Measurements from ENCODE around the gene CAPS. TPM values are rescaled to one million over a fixed set of nuclear protein-coding genes. Genes with fewer than 3 reads are reported as not detected.
"Not testable (repeated sequence)": the region's sequence is repeated elsewhere in the genome, so short reads cannot be mapped to it uniquely, and the experiment has no call there.

The CAPS gene
- polyA plus RNA-seq (ENCODE audit: insufficient read length in 3 of 3): 10 to 100 TPM; 38.8 to 51.9 (median 45.3) TPM
- long read RNA-seq, donor 1, transcript CAPS-203 (5 exons, 3,750 nt): major isoform, 27 of 34 reads
- long read RNA-seq, donor 1, partial matches to known transcripts: 6 of 34 reads
- long read RNA-seq, donor 1, other reads (novel, unspliced or antisense): 0 of 34 reads
- long read RNA-seq, donor 2, transcript CAPS-203 (5 exons, 3,750 nt): major isoform, 28 of 33 reads
- long read RNA-seq, donor 2, partial matches to known transcripts: 5 of 33 reads
- long read RNA-seq, donor 2, other reads (novel, unspliced or antisense): 0 of 33 reads
- long read RNA-seq, donor 3, transcript CAPS-203 (5 exons, 3,750 nt): major isoform, 16 of 16 reads
- long read RNA-seq, donor 3, partial matches to known transcripts: 0 of 16 reads
- long read RNA-seq, donor 3, other reads (novel, unspliced or antisense): 0 of 16 reads
- long read RNA-seq, donor 4, transcript CAPS-203 (5 exons, 3,750 nt): major isoform, 41 of 49 reads
- long read RNA-seq, donor 4, partial matches to known transcripts: 5 of 49 reads
- long read RNA-seq, donor 4, other reads (novel, unspliced or antisense): 0 of 49 reads
- long read RNA-seq, donor 5, transcript CAPS-203 (5 exons, 3,750 nt): major isoform, 10 of 11 reads
- long read RNA-seq, donor 5, partial matches to known transcripts: 0 of 11 reads
- long read RNA-seq, donor 5, other reads (novel, unspliced or antisense): 0 of 11 reads
- long read RNA-seq, donor 6, transcript CAPS-203 (5 exons, 3,750 nt): major isoform, 35 of 37 reads
- long read RNA-seq, donor 6, partial matches to known transcripts: 0 of 37 reads
- long read RNA-seq, donor 6, other reads (novel, unspliced or antisense): 0 of 37 reads
- long read RNA-seq, donor 7, transcript CAPS-203 (5 exons, 3,750 nt): major isoform, 16 of 30 reads
- long read RNA-seq, donor 7, partial matches to known transcripts: 13 of 30 reads
- long read RNA-seq, donor 7, other reads (novel, unspliced or antisense): 0 of 30 reads
- long read RNA-seq, donor 8, partial matches to known transcripts: 0 of 2 reads
- long read RNA-seq, donor 8, other reads (novel, unspliced or antisense): 0 of 2 reads
- long read RNA-seq, donor 9, transcript CAPS-203 (5 exons, 3,750 nt): major isoform, 28 of 34 reads
- long read RNA-seq, donor 9, partial matches to known transcripts: 5 of 34 reads
- long read RNA-seq, donor 9, other reads (novel, unspliced or antisense): 0 of 34 reads
- long read RNA-seq, donor 10, transcript CAPS-203 (5 exons, 3,750 nt): major isoform, 19 of 25 reads
- long read RNA-seq, donor 10, partial matches to known transcripts: 6 of 25 reads
- long read RNA-seq, donor 10, other reads (novel, unspliced or antisense): 0 of 25 reads
- long read RNA-seq, donor 11, transcript CAPS-203 (5 exons, 3,750 nt): major isoform, 10 of 10 reads
- long read RNA-seq, donor 11, partial matches to known transcripts: 0 of 10 reads
- long read RNA-seq, donor 11, other reads (novel, unspliced or antisense): 0 of 10 reads
- long read RNA-seq, donor 12, transcript CAPS-203 (5 exons, 3,750 nt): major isoform, 48 of 133 reads
- long read RNA-seq, donor 12, partial matches to known transcripts: 84 of 133 reads
- long read RNA-seq, donor 12, other reads (novel, unspliced or antisense): 0 of 133 reads
- long read RNA-seq, donor 13, transcript CAPS-203 (5 exons, 3,750 nt): major isoform, 17 of 32 reads
- long read RNA-seq, donor 13, partial matches to known transcripts: 15 of 32 reads
- long read RNA-seq, donor 13, other reads (novel, unspliced or antisense): 0 of 32 reads
- long read RNA-seq, donor 14: 0 reads
- long read RNA-seq, donor 15: 0 reads
- long read RNA-seq, donor 16, transcript CAPS-203 (5 exons, 3,750 nt): major isoform, 18 of 19 reads
- long read RNA-seq, donor 16, partial matches to known transcripts: 0 of 19 reads
- long read RNA-seq, donor 16, other reads (novel, unspliced or antisense): 0 of 19 reads

DNA sequence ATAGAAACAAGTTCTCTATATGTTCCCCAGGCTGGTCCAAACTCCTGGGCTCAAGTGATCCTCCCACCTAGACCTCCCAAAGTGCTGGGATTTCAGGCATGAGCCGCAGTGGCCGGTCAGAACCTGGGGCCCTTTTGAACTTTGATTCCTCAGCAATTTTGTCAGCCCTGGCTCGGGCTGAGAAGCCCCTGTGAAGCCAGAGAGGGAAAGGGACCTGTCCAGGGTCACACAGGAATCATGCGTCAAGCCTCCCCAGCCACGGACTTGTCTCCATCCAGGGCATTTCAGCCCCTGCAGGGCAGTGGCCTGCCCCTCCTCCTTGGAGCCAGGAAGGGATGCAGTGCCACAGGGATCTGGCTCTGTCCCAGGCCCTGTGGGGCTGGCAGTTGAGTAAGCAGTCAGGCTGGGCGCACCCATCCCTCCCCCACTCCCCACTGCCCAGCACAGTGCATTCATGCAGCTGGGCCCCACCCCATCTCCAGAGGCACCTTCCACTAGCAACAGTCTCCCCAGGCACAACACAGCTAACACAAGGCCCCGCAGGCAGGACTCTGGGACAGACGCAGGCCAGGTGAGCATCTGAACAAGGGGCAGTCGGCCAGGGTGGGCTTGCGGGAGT is at the start of gene CAPS:
TSS of gene CAPS (plus strand) at position 516 of the 619 bp plus-strand sequence. CDS start 153 bp downstream, outside the sequence.
- no peak for DNase-seq

GRCh38 chr19:5864725-5865486 is 49.1 kb upstream of the CAPS start:
- DNase-seq: no peak

DNA sequence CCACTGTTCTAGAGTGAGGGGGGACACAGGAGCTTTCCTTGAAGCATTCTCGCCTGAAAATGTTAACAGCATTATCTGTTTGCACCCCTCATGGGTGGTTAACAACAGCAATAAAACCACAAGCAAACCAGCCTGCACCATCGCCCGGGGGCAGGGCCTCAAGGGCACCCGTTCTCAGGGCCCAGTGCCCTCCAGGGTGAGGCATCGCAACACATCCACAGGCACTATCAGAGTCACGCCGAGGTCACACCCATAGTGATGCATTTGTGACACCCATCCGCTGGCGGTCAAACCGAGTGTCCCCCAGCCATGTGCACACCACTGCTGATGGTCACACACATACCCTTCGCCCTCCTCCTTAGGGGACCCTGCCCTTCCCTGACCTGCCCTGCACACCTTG is 48.3 kb upstream of the CAPS start:
- no peak for DNase-seq

- DNase-seq: no peak
Measured at GRCh38 chr19:5867201-5868136, 46.6 kb upstream of the CAPS start.

DNA sequence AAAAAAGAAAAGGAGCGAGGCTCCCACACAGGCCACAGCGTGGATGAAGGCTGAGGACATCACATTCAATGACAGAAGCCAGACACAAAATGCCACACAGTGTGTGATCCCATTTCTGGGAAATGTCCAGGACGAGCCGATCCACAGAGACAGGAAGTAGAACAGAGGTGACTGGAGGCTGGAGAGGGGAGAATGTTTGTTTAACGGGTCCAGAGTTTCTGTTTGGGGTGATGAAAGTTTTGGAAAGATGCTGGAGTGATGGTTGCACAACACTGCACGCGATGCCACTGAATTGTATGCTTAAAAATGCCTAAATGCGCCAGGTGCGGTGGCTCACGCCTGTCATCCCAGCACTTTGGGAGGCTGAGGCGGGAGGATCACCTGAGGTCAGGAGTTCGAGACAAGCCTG is 43.1 kb upstream of the CAPS start:
- no peak for DNase-seq

- no peak for DNase-seq
Measured at GRCh38 chr19:5873617-5874199, 40.3 kb upstream of the CAPS start.

- DNase-seq: not testable (repeated sequence)
Measured at GRCh38 chr19:5874496-5874895, 39.6 kb upstream of the CAPS start.

DNA sequence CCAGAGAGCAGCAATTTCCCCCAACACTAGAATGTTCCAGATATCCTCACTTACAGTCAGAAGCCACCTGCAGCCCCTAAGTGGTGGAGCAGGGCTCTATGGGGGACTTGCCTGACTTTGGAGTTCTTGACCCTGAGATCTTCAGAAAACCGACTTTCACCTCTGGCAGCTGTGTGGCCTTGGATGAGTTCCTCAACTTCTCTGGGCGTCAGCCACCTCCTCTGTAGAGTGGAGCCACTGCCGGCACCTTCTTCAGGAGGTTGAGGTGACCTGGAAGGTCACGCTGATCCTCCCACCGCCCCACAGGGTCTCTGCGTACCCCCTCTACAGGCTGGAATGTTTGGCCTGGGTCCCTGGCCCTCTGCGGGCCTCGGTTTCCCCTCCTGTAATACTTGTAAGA is 36.6 kb upstream of the CAPS start:
- DNase-seq: no peak

DNA sequence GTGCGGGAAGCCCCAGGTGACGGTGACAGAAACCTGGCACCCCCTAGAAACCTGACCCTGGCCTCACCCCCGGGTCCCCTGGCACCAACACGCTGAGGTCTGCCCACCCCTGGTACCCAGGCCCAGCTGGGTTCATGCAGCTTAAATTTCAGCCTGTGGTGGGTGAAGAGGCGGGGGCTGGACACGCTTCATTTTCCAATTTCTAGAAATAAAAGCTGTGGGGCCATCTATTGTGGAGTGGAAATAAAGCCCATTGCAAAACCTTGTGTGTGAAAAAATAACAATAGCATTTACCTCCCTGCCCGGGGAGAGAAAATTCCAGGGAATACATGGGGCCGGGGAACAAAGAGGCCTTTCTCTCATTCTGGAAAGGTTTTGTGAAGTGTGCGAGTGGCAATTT is 36.2 kb upstream of the CAPS start:
- DNase-seq: no peak

- DNase-seq: no peak
Measured at GRCh38 chr19:5880196-5880595, 33.9 kb upstream of the CAPS start.

DNA sequence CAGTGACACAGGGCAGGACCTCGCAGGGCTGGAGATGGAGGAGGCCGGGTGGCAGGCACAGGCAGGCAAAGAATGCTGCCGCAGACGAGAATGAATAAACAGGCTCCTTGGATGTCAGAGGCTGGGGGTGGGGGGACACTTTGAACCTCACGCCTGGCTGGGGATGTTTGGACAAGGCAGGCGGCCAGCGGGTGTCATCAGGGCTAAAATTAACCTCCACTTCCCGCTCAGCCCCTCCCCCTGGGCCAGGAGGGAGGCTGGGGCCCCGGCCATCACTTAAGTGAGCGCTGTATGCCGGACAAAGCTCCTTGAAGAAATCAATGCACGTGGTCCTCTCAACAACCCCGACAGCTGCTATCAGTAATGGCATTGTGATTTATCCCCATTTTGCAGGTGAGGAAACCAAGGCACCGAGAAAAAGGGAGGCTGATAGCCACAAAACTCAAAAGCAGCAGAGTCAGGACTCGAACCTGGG is 33.4 kb upstream of the CAPS start:
- peak; percentile 62 for DNase-seq

DNA sequence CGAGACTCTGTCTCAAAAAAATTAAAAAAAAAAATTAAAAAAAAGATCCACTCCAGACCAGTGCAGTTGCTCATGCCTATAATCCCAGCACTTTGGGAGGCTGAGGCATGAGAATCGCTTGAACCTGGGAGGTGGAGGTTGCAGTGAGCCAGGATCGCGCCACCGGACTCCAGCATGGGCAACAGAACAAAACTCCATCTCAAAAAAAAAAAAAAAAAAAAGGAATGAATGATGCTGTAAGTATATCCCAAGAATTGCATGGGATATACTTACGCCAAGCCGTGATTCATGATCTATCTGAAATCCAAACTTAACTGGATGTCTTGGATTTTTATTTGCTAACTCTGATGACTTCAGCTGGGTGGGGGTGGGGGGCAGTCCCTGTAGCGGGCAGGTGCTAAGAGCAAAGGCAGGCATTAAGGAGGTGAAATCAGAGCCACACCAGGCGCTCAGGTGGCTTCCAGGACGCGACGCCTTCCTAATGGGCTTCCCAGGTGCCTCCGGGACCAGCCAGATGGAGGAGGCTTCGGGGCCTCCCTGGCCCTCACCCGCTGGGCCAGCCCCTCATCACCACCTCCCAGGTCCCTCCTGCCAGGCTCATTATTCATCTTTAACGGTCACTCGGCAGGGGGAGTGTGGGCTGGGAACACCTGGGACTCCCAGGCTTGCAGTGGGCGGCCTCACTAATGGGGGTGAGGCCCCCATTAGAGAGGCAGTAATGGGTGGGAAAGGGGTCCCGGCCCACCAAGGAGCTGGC is 32.3 kb upstream of the CAPS start:
- DNase-seq: no peak

- no peak for DNase-seq
Measured at GRCh38 chr19:5882421-5882968, 31.6 kb upstream of the CAPS start.

- not testable (repeated sequence) for DNase-seq
Measured at GRCh38 chr19:5883157-5883873, 30.7 kb upstream of the CAPS start.

GRCh38 chr19:5884065-5884811 is 29.8 kb upstream of the CAPS start:
- DNase-seq: not testable (repeated sequence)
